Tibial nerve (tissue), 4 donors: Measurements from ENCODE around the gene CD48. TPM values are rescaled to one million over a fixed set of nuclear protein-coding genes. Genes with fewer than 3 reads are reported as not detected.

Experiments used
- DNase-seq, 2 donors: peaks; one replicate each; pipeline ENCODE4 v3.0.0-alpha.2; 2019; ENCODE audit warnings: low spot score in 2 of 2
- H3K27ac ChIP-seq, 4 donors: fragments of 200-600 bp; sonication (generic) in 3 of 4; one replicate each; pipeline ENCODE4 v1.5.1; 2017 to 2019; ENCODE audit warnings: mild to moderate bottlenecking in 1 of 4
- H3K27me3 ChIP-seq, 2 donors: fragments of 200-600 bp; sonication (generic) in 1 of 2; one replicate each; pipeline versions ENCODE4 v1.5.1 to v1.6.0; 2017 to 2019
- H3K36me3 ChIP-seq, 3 donors: fragments of 200-600 bp; sonication (generic); one replicate each; pipeline ENCODE4 v1.5.1; 2018 to 2019
- H3K4me1 ChIP-seq, 4 donors: fragments of 200-600 bp; sonication (generic) in 3 of 4; one replicate each; pipeline ENCODE4 v1.5.1; 2017 to 2019
- H3K4me3 ChIP-seq, 4 donors: fragments of 200-600 bp; sonication (generic) in 3 of 4; one replicate each; pipeline ENCODE4 v1.5.1; 2017 to 2019; ENCODE audit warnings: mild to moderate bottlenecking in 1 of 4, moderate library complexity in 1 of 4
- H3K9me3 ChIP-seq, 4 donors: fragments of 200-600 bp; sonication (generic) in 3 of 4; one replicate each; pipeline ENCODE4 v1.5.1; 2017 to 2019
- EP300 ChIP-seq, 2 donors: sonication (generic); formaldehyde crosslinking; IDR thresholded peaks; one replicate each; pipeline ENCODE4 v1.6.1; 2017; ENCODE audit warnings: antibody characterized with exemption in 2 of 2, mild to moderate bottlenecking in 1 of 2
- POLR2A ChIP-seq, 2 donors: fragments of 450-650 bp; IDR thresholded peaks; one replicate each; pipeline ENCODE4 v1.6.1; 2017; ENCODE audit warnings: antibody characterized with exemption in 2 of 2, mild to moderate bottlenecking in 2 of 2, moderate library complexity in 2 of 2
- WGBS, 2 donors: methylation state at CpG; one replicate each; pipeline ENCODE4 v1.1.5; 2018; 5-methylcytosine and 5-hydroxymethylcytosine counted together
- total RNA-seq, 4 donors: library from RNA; depleted of rRNA; stranded (reverse); fragments of >200 nt; gene quantifications; one replicate each; pipeline ENCODE4 v1.1.0, GENCODE V29; 2016
- TF ChIP-seq, protein P1 (sequence below), 5 experiments: fragments of 200-600 bp in 3 of 5; fragments of 450-650 bp in 2 of 5; sonication (generic) in 3 of 5; IDR thresholded peaks; one replicate each; pipeline ENCODE4 v1.5.1; 2016 to 2019; ENCODE audit warnings: antibody characterized with exemption in 5 of 5, mild to moderate bottlenecking in 3 of 5, moderate library complexity in 2 of 5

Gene CD48
- total RNA-seq, 4 donors from 2014 or later: 1.5 to 5.9 (median 2.0) TPM

DNA sequence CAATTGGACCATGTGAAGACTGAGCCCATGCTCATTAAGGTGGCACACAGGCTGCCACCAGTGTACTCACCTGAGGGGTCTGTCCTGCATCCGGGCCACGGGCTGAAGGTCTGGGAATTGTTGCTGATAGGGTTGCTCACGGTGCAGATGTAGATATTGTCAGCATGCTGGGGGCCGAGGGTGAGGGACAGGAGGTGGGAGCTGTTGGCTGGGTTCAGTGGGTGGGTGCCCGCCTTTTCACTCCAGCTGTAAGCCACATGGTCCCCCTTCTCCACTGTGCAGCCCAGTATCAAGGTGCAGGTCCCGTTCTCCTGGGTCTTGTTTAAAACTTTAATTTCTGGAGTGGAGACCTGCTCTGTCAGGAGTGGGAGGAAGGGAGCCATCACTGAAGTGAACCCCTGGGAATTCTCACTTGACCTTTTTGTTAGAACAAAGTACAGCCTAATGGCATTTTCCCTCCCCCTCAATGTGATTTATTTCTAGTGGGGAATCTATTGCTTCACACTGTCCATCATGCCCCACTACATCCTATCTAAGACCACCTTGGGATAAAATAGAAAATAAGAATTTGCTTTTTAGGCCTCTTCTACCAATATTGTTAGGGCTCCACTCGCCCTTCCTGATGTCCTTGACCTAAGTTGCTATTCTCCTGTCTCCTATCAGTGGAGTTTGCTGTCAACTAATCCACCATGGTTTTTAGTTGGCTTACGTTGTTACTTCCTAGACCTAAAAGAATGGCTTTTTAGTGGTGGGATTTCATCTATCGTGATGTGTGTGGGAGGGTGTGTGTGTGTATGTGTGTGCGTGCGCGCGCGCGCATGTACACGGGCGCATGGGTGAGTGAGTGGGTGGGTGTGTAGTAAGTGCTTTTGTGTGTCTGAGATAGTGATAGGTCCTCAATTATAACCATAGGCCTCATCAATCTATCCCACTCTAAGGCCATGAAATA is 76.8 kb downstream of the CD48 start:
- Histone ChIP-seq H3K27ac (no peak overlapping the region), H3K4me3 (no peak overlapping the region), H3K36me3 (no peaks in the 10 kb centered on the region), H3K9me3 (no peaks in the 10 kb centered on the region), H3K27me3 (no peaks in the 10 kb centered on the region), H3K4me1 (peaks cover 0 to 10% (median 0%) of the 10 kb centered on the region in 4 donors)
- no peak for DNase-seq
- TF ChIP-seq, protein P1, sequence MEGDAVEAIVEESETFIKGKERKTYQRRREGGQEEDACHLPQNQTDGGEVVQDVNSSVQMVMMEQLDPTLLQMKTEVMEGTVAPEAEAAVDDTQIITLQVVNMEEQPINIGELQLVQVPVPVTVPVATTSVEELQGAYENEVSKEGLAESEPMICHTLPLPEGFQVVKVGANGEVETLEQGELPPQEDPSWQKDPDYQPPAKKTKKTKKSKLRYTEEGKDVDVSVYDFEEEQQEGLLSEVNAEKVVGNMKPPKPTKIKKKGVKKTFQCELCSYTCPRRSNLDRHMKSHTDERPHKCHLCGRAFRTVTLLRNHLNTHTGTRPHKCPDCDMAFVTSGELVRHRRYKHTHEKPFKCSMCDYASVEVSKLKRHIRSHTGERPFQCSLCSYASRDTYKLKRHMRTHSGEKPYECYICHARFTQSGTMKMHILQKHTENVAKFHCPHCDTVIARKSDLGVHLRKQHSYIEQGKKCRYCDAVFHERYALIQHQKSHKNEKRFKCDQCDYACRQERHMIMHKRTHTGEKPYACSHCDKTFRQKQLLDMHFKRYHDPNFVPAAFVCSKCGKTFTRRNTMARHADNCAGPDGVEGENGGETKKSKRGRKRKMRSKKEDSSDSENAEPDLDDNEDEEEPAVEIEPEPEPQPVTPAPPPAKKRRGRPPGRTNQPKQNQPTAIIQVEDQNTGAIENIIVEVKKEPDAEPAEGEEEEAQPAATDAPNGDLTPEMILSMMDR (IDR thresholded peaks at IDR 0.05): no peak
- no peak for TF ChIP-seq EP300 (IDR thresholded peaks at IDR 0.05)
- no peak for TF ChIP-seq POLR2A (IDR thresholded peaks at IDR 0.05)
- 93 to 94% methylated on average over 17 of the region's 17 CpGs for WGBS, 2 donors

DNA sequence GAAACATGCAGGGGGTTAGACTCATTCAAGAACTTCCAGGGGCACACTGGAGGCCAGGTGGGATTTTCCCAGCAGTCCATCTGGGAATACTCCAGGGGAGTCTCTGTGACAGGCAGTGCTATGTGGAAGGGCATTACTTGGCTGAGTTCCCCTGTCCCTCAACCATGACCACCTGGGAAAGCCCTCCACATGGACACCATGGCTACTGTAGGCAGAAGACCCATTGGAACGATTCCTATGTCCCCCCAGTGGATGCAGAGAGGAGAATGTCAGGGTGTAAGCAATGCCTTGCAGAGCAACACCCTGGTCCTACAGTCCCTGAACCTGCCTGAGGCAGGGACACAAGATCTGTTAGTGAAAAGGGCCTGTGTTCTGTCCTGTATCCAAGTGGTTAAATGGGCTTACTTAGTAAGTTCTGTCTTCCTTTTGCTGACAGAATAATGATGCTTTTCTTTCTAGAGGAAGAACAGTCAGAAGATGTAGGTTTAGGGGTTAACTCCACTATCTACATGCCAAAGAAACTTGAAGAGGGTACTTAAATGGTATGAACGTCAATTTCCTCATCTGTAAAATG is 78.2 kb downstream of the CD48 start:
- H3K4me1 ChIP-seq: peaks cover 0 to 14% (median 0%) of the 10 kb centered on the region in 4 donors
- DNase-seq: no peak
- WGBS, 2 donors: 27 to 46% methylated on average over 2 of the region's 2 CpGs
- no peaks in the 10 kb centered on the region for H3K36me3 ChIP-seq
- no peak for TF ChIP-seq POLR2A (IDR thresholded peaks at IDR 0.05)
- TF ChIP-seq EP300 (IDR thresholded peaks at IDR 0.05): no peak
- H3K4me3 ChIP-seq: no peak overlapping the region
- no peak overlapping the region for H3K27ac ChIP-seq
- H3K27me3 ChIP-seq: no peaks in the 10 kb centered on the region
- no peaks in the 10 kb centered on the region for H3K9me3 ChIP-seq

DNA sequence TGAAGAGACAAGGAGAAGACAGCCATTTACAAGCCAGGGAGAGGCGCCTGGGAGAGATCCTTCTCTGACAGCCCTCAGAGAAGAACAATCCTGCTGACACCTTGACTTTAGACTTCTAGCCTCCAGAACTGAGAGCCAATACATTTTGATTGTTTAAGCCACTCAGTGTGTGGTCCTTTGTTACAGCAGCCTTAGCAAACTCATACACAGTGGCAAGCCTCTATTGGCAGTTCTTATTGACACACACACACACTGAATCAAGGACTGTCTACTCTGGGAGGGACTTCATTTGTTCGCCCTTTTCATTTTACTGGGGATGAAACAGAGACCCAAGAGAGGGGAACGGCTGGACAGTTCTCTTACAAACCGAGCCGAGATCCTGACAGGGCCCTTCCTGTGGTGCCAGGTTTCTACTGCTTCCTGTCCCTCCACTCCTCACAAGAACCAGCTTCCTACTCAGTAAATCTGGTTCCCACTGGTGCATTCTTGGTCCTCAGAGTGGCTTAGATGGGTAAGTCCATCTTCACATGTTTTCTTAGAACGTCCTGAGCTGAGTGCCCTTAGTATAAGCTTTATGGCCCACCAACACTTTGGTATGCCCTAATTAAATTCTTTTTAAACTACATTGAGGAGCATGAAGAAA is 79.5 kb downstream of the CD48 start:
- WGBS, 2 donors: 88 to 89% methylated on average over 6 of the region's 6 CpGs
- Histone ChIP-seq H3K9me3 (no peaks in the 10 kb centered on the region), H3K4me1 (peaks cover 0 to 10% (median 2%) of the 10 kb centered on the region in 4 donors), H3K36me3 (no peaks in the 10 kb centered on the region), H3K27ac (no peak overlapping the region), H3K27me3 (no peaks in the 10 kb centered on the region), H3K4me3 (no peak overlapping the region)
- no peak for DNase-seq
- TF ChIP-seq, protein P1 (IDR thresholded peaks at IDR 0.05): no peak
- TF ChIP-seq POLR2A (IDR thresholded peaks at IDR 0.05) (no peak), EP300 (IDR thresholded peaks at IDR 0.05) (no peak)

DNA sequence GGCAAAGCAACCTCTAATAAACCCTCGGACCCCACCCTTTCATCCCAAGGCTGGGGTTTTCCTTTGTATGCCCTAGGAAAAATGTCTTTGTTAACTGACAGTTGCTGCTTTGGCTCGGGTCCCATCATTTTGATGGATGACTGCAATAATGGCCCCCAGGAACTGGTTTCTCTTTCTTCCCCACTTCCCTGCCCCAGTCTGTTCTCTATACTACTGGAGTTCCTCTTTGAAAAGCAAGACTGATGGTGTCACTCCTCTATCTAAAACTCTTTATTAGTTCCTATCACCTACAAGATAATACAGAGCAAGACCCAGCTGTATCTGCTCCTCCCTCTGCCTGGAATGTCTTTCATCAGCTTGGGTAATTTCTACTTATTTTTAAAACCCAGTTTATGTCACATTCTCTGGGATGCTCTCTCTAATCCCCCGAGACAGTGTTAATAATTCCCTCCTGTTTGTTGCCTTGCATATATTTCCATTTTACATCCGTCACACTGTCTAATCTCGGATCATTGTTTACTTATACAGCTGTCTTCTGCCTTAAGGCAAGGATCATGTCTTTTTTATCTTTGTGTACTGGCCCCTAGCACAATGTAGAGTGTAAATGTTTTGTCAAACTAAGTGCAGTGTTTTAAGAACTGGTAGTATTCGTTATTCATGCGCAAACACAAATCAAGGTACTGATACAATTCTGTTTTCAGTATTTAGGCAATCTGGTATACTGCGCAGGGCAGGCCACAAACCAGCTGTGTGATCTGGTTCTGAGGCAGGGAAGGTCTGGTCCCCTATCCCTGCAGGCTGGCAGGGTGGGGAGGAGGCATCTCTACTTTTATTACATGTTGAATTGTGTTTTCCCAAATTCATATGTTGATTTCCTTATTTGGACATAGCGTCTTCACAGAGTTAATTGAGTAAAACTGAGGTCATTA is 80.8 kb downstream of the CD48 start:
- H3K9me3 ChIP-seq: no peaks in the 10 kb centered on the region
- DNase-seq: no peak
- H3K36me3 ChIP-seq: no peaks in the 10 kb centered on the region
- whole genome bisulfite sequencing, 2 donors: 56 to 57% methylated on average over 9 of the region's 9 CpGs
- no peaks in the 10 kb centered on the region for H3K27me3 ChIP-seq
- H3K27ac ChIP-seq: no peak overlapping the region
- TF ChIP-seq, protein P1 (IDR thresholded peaks at IDR 0.05): no peak
- TF ChIP-seq EP300 (IDR thresholded peaks at IDR 0.05) (no peak), POLR2A (IDR thresholded peaks at IDR 0.05) (no peak)
- no peak overlapping the region for H3K4me3 ChIP-seq
- H3K4me1 ChIP-seq: peaks cover 0 to 10% (median 4%) of the 10 kb centered on the region in 4 donors
